ENCODE results near the gene BAZ2A.

The BAZ2A gene

DNA sequence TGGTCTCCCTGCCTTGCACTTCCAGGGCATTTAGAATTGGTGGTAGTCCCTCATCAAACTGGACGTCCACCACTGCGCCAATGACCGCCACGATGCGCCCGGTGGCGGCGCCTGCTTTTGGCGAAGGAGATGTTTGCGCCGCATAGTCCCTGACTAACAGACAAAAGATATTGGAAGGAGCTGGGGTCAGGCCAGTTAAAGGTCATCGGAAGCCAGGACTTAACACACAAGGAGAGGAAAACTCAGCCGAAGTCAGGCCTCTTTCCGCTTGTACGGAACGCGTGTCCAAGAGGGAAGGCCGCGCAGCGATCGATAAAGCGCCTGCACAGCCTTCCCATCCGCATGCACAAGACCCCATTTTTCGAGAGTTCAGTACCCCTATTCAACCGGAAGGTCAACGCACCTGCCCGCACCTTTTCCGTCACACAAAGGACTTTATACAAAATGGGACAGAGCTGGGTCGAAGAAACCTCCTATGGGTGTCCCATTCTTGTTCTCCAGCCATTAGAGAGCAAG, 15.1 kb upstream of the BAZ2A start:
- DNase-seq (ENCODE audit: low read depth), result peak; percentile 37
- peak overlapping the region; percentile 78 for H3K4me3 ChIP-seq (ENCODE audit: low read depth, low read length)
- TF ChIP-seq, protein P1, sequence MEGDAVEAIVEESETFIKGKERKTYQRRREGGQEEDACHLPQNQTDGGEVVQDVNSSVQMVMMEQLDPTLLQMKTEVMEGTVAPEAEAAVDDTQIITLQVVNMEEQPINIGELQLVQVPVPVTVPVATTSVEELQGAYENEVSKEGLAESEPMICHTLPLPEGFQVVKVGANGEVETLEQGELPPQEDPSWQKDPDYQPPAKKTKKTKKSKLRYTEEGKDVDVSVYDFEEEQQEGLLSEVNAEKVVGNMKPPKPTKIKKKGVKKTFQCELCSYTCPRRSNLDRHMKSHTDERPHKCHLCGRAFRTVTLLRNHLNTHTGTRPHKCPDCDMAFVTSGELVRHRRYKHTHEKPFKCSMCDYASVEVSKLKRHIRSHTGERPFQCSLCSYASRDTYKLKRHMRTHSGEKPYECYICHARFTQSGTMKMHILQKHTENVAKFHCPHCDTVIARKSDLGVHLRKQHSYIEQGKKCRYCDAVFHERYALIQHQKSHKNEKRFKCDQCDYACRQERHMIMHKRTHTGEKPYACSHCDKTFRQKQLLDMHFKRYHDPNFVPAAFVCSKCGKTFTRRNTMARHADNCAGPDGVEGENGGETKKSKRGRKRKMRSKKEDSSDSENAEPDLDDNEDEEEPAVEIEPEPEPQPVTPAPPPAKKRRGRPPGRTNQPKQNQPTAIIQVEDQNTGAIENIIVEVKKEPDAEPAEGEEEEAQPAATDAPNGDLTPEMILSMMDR (IDR thresholded peaks at IDR 0.05; ENCODE audit: insufficient read depth, low read depth, low read length, missing control alignments), result no peak

DNA sequence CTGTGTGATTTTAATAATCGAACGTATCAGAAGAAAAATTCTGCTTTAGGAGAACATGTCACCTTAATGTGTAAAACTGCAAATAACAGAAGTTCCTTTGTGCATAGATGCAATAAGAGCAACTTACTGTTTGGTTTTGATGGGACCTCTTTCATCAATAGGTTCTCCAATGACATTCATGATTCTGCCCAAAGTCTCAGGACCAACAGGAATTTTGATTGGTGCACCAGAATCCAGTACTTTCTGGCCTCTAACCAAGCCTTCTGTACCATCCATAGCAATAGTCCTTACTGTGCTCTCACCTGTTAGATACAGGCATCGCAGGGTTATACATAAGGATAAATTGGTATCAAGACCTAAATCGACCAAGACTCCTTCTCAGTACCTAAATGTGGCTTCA, 14.5 kb upstream of the BAZ2A start:
- TF ChIP-seq, protein P1 (IDR thresholded peaks at IDR 0.05; ENCODE audit: insufficient read depth, low read depth, low read length, missing control alignments), result no peak
- peak overlapping the region; percentile 78 for H3K4me3 ChIP-seq (ENCODE audit: low read depth, low read length)
- no peak for DNase-seq (ENCODE audit: low read depth)

DNA sequence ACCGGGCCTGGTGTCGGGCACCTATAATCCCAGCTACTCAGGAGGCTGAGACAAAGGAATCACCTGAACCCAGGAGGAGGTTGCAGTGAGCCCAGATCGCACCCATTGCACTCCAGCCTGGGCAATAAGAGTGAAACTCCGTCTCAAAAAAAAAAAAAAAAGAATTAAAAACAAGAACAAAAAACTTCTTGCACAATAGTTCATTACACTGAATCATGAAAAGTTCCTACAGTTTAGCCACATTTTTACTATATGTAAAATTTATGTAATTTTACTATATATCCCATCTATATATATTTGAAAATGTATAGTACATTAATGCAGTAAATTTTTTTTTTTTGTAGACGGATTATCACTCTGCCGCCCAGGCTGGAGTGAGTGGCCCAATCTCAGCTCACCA, 11.1 kb upstream of the BAZ2A start:
- no peak for DNase-seq (ENCODE audit: low read depth)
- TF ChIP-seq, protein P1 (IDR thresholded peaks at IDR 0.05; ENCODE audit: insufficient read depth, low read depth, low read length, missing control alignments), result no peak
- no peak overlapping the region for H3K4me3 ChIP-seq (ENCODE audit: low read depth, low read length)

DNA sequence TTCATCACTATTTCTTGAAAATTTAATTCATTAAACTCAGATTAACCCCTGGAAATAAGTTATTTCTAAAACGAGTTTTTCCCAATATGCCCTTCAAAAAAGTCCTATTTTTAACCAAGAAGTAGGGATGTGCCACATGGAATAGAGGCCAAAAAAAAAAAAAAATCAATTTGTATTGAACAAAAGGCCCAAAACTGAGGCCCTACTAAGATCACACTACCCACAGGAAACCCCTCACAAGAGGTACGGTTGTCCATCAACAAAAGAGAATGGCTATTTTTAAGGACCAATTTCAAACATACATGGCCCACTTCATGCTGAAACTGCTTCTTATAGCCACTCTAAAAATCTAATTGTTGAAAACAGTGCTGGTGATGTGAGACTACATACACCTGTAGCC, 7.5 kb upstream of the BAZ2A start:
- H3K4me3 ChIP-seq (ENCODE audit: low read depth, low read length), result no peak overlapping the region

DNA sequence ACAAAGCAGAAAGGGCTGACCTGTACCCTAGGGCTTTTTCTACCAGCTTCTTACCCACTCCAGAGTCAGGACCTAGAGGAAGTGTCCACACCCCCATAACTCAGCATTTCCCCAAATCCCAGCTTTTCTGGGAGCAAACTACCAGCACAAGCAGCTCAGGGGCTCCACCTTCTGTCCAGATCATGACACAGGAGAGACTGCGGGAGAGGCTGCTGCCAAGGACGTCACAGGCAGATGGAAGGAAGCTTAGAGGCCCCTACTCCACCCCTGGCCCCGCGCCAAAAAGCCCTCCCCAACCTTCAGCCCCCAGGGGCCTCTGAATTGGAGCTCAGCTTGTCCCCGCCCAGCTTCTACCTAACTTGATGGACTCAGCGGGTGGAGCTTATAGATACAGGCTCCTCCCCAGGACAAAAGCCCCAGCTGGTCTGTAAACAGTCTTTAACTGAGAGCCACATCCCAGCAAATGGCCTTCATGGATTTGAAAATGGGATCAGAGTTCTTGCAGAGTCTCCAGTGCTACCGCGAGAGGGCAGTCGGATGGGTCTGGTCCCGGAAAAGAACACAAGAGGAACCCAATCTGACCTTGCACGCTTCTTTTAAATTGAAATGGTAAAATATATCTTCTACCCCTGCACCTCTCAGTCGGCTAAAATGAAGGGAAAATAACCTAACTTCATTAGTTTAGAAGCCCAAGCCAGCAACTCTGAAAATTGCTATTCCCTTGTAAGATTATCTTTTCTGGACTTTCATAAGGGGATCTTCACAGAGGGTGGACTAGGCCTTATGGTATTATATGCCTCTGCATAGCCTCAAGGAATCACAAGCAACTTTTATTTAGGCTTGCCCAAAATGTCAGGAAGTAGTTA, 6.8 kb upstream of the BAZ2A start:
- peak; percentile 97 for DNase-seq (ENCODE audit: low read depth)
- H3K4me3 ChIP-seq (ENCODE audit: low read depth, low read length), result peak overlapping the region; percentile 82
- TF ChIP-seq, protein P1 (IDR thresholded peaks at IDR 0.05; ENCODE audit: insufficient read depth, low read depth, low read length, missing control alignments), result peak; percentile 70

More for the DNA sequence above, 7.5 kb upstream of the BAZ2A start:
- DNase-seq (ENCODE audit: low read depth), result no peak
- TF ChIP-seq, protein P1 (IDR thresholded peaks at IDR 0.05; ENCODE audit: insufficient read depth, low read depth, low read length, missing control alignments), result no peak

DNA sequence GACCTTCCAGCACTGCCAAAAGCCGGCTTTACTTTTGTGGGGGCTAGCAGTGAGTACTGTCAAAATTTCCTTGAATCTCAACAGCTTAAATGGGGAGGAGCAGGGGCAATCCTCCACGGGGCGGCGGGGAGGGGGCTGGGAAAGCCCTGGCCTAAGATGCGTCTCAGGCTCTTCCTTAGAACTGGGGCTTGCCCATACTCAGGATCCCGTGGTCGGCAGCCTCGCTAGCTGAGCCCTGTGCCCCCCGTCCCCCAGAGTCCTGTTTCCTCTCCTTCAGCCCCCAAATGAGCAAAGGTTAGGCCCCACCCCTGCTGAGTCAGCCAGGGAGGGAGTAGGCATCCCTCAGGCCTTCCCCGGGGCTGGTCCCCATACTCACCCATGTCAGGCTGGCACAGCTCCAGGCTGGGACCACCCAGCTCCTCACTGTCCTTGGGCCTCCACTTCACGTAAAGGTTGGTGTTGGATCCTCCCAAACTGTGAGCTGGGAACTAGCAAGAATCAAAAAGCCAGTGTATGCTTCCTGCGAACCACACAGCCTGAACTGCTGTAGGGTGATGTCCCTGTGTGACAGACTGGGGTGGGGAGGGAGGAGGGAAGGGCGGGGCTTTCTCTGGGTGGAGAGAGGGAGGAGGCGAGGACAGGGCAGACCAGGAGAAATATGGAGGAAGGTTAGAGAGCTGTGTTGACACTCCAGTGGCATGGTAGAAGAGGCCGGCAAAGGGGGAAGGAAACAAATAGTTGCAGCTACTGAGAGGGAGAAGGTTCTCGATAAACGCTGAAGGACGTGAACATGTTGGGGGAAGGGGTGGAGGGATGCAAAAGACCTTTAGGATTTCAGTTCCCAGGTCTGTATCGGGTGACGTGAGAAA, 5.9 kb upstream of the BAZ2A start:
- TF ChIP-seq, protein P1 (IDR thresholded peaks at IDR 0.05; ENCODE audit: insufficient read depth, low read depth, low read length, missing control alignments), result no peak
- peak; percentile 89 for DNase-seq (ENCODE audit: low read depth)

More for the DNA sequence above, 5.9 kb upstream of the BAZ2A start:
- H3K4me3 ChIP-seq (ENCODE audit: low read depth, low read length), result peak overlapping the region; percentile 82

Data from GM12865 (cell line).